NCI-H748 (cell line): ENCODE measurements around the gene CADM2.
"Not testable (repeated sequence)": the region's sequence is repeated elsewhere in the genome, so short reads cannot be mapped to it uniquely, and the experiment has no call there.

ENCODE experiments used
- DNase-seq: peaks from one replicate; lab custom pipeline; 2025; ENCODE audit not compliant: unreplicated experiment; lab: John Stamatoyannopoulos, UW

CADM2 gene

GRCh38 chr3:85890043-85890555, 931.3 kb downstream of the CADM2 start:
- no peak for DNase-seq

- no peak for DNase-seq
Measured at GRCh38 chr3:85903434-85903833, 944.6 kb downstream of the CADM2 start.

GRCh38 chr3:85912980-85913379, 954.2 kb downstream of the CADM2 start:
- DNase-seq, result no peak

- DNase-seq, result no peak
Measured at GRCh38 chr3:85922374-85922773, 963.6 kb downstream of the CADM2 start.

DNA sequence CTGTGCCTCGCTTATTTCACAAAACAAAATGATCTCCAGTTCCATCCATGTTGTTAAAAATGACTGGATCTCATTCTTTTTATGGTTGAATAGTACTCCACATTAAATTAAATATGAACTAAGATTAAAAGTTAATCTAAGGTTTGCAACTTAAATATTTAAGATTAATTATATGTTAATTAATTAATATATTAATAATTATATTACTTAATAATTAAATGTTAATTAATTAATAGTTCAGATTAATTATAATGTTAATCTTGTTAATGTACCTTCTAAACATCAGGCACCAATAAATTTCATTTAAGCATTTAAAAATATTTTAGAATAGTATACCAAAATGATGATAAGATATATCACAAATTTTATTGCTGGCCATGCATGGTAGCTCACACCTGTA, 971.9 kb downstream of the CADM2 start:
- no peak for DNase-seq

GRCh38 chr3:85933326-85933725, 974.5 kb downstream of the CADM2 start:
- no peak for DNase-seq

DNA sequence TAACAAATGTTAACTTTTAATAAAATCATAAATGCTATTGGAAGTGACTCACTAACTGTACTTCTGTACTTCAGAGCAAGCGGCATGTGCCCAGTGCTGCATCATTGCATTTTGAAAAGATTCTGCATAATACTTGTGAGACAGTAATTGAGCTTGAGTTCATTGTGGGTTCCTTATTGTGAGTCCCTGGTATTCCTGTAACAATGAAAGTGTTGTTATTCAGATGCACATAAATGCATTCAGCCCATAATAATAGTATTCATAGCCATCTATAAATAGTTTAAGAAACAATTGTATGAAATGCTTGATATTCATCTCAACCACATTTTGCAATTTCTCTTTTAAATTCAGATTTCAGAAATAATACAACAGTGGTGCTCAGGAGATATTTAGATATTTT, 976.4 kb downstream of the CADM2 start:
- DNase-seq, result no peak

GRCh38 chr3:85939074-85939482, 980.3 kb downstream of the CADM2 start:
- DNase-seq, result peak; percentile 77

DNA sequence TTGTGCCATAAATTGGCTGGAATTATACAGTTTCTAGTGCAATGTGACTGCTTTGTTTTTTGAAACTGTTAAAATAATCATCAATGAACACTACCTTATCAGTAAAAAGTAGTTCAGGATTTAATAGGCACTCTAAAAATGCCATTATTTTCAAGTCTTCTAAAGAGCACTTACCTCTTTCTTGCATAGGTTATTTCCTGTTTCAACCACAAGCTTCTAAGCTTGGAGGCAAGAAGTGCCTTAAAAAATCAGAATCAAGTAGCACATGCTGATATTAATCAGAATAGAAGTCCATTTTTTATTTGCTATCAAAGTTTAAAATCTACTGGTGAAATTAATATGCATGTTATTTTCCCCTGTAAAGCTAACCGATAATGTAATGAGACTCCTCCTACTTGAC, 991.6 kb downstream of the CADM2 start:
- DNase-seq, result no peak

- no peak for DNase-seq
Measured at GRCh38 chr3:85960793-85961192, 1002.0 kb downstream of the CADM2 start.

DNA sequence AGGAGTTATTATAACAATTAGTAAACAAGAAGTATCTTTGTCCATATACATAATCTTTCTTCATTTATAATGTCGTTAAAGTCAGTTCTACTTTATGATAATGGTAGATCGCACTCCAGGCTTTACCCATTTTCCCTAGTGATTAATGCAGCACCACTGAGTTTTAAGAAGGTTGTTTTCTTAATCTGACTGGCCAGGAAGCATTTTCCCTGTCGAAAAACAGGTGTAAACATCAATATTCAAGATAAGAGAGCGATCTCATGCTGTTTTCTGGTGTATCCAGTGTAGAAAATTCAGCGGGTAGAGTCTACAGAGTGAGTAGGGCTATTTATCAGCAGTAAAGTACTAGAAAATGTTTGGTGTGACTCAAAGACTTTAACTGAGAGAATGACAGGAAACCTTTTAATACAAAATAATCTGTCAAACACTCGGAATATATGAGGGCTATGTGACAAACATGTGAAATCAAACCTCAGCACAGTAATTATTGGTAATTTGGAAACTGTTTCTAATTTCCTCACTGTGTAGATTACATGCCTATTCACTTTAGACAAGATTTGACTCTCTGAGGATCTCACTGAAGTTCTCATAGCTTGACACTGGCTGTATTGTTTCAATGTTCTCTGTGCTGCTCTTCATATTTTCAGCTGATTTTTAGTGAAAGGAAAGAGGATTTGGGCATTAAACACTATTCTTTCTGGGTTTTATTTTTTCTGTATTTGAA, 1019.0 kb downstream of the CADM2 start:
- no peak for DNase-seq

DNA sequence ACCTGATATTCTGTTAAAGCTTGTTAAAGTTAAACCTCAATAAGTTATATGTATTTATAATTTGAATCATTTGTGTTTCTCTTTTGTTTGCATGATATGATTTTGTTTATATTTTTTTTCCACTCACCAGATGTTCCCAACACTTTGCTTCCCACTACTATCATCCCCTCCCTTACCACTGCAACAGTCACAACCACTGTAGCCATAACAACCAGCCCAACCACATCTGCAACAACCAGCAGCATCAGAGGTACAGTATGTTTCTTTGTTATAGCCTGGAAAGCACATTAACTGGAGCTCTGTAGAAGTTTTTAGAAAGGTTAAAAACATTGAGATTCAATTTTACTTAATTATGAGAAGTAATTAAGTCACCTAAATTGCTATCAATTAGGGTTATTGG, 1020.2 kb downstream of the CADM2 start:
- peak; percentile 26 for DNase-seq

DNA sequence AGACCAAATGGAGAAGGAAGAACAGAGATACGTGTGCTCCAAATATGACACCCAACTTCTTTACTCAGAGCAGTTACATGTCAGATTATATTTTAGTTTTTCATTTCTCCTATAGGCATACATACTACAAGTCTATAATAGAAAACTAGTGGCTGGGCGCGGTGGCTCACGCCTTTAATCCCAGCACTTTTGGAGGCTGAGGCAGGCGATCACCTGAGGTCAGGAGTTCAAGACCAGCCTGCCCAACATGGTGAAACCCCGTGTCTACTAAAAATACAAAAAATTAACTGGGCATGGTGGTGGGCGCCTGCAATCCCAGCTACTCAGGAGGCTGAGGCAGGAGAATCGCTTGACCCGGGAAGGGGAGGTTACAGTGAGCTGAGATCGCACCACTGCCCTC, 1030.8 kb downstream of the CADM2 start:
- DNase-seq, result not testable (repeated sequence)

DNA sequence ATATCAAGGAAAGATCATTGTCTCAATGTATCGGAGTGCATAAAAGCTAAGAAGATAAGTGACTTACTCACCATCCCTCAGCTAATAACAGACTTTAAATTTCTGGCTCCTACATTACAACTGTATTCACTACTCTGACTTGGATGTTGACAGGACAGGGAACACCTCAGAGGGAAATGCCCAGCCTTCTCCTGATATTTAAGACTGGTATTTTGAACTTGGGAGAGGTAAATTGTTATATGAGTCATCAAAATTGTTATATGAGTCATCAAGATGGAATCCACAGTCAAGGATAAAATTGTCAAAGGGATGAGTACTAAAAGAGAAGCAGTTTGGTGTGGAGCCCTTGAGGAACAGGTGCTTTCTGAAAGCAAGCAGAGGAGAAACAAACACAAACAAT, 1070.8 kb downstream of the CADM2 start:
- DNase-seq, result no peak

DNA sequence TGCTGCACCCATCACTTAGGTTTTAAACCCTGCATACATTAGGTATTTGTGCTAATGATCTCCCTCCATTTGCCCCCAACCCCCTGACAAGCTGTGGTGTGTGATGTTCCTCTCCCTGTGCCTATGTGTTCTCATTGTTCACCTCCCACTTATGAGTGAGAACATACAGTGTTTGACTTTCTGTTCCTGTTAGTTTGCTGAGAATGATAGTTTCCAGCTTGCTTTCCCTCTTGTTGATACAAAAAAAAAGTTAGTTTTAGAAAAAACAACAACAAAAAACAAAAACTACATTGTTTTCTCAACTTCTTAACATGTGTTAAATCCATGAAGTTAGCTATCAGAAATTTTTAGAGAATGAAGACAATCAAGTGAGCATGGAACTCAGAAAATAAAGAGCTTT, 1079.1 kb downstream of the CADM2 start:
- no peak for DNase-seq

DNA sequence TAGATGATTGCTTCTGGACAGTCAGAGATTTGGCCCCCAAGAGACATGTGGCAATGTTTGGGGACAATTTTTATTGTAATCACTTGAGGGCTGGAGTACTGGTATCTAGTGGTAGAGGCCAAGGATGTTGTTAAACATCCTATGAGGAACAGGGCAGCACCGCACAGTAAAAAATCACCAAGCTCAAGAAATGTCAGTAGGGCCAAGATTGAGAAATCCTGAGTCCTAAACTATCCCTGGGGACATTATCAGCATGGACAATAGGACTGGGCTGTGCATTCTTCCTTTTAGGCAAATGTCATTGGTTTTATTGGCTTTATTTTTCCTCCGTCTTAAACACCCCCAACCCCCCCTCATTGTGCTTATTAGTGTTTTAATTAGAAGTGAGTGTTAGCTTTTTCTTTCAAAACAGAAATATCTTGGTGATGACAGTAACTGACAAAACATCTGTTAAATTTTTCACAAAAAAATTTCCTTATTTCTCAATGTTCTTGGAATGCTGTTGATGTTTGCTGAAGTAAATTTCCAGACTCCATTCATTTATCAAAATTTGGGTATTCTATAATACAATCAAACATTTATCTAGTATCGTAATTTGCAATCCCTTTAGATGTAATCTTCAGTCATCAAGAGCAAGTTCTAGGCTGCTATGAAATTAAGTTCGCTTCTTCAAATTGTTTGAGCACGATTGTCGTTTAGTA, 1087.8 kb downstream of the CADM2 start:
- no peak for DNase-seq

GRCh38 chr3:86047161-86047560, 1088.4 kb downstream of the CADM2 start:
- no peak for DNase-seq

GRCh38 chr3:86051058-86051457, 1092.3 kb downstream of the CADM2 start:
- DNase-seq, result no peak

- no peak for DNase-seq
Measured at GRCh38 chr3:86056032-86056431, 1097.2 kb downstream of the CADM2 start.

DNA sequence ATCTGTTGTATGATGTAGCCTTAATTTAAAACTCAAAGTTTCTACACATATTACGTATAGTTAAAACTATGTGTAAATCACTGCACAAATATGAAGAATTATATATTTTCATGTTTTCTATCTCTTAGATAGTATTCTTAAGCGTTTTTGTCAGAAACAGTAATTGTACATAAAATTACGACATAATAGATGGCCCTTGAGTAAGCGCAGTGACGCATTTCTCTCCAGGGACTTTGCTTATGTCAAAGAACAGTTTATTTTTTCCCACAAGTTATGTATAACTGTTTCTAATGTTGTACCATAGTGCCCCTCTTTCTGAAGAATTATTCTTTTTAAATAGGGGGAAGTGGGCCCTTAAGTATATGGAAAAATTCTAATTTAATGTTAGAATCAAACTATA, 1098.2 kb downstream of the CADM2 start:
- no peak for DNase-seq

DNA sequence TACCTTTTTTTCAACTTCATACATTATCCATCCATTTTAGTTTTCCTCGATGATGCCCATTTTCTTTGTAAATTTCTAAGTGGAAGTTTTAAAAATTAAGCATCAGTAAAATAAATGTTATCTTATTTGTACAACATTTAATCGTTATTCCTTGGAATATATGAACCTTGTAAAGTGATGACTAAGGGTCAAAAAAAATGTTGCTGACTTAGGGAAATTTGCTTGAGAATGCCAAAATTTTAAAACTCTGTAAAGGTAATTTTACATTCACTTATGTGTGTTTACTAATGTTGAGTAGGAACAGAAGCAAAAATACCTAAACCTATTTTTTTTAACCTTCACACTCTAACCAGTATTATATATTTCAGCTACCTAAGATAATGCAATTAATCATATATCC, 1115.0 kb downstream of the CADM2 start:
- no peak for DNase-seq

GRCh38 chr3:86087160-86087871, 1128.5 kb downstream of the CADM2 start:
- no peak for DNase-seq
